Mammary epithelial cell (primary cell): ENCODE data around the gene ZNF747.

Source experiments
- EZH2 ChIP-seq: IDR thresholded peaks from 2 replicates; pipeline ENCODE4 v1.6.1; 2012; ENCODE audit warnings: low read length, inconsistent platforms, borderline replicate concordance
- TF ChIP-seq, protein P1 (sequence below), 2 donors: IDR thresholded peaks in 1 of 2; conservative IDR thresholded peaks in 1 of 2; 2 replicates each; pipeline ENCODE4 v1.5.1; 2011 to 2012; ENCODE audit warnings: inconsistent platforms in 2 of 2, low read length in 2 of 2, mild to moderate bottlenecking in 2 of 2, control low read depth in 1 of 2, low read depth in 1 of 2; ENCODE audit not compliant: insufficient read depth in 1 of 2; ENCODE audit errors: extremely low read depth in 1 of 2

DNA sequence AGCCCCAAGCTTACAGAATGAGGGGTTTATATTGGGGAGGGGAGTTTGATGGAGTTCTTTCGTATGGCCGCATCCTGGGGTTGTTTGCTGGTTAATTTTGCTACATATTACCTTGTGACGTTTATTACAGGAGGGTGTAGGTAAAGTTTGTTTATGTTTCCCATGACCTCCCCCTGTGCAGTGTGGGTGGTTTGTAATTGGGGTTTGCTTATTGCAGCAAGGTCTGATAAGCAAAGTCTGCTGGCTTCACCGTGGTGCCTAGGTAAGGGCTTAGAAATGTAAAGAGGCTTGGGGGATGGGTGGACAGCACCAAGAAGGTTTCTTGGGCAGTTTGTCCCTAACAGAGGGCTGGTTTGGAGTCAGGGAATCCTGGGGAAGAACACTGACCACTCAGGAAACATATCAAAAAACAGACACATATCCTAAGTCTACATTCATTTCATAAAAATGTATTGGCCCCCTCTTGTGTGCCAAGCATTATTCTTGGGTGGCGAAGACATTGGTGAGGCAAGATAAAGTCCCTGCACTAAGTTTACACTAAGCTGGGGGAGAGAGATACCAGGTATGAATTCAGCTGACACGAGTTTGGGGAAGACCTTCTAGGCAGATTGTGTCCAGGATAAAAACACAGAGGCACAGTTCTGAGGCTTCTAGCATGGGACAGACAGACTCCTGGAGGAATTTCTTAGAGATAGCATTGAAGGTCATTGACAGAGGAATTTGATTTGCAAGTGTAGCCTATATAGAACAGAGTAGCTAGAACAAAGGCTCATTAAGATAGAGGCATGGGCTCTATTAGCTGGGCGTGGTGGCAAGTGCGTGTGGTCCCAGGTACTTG is 14.0 kb upstream of the ZNF747 start:
- TF ChIP-seq, protein P1, sequence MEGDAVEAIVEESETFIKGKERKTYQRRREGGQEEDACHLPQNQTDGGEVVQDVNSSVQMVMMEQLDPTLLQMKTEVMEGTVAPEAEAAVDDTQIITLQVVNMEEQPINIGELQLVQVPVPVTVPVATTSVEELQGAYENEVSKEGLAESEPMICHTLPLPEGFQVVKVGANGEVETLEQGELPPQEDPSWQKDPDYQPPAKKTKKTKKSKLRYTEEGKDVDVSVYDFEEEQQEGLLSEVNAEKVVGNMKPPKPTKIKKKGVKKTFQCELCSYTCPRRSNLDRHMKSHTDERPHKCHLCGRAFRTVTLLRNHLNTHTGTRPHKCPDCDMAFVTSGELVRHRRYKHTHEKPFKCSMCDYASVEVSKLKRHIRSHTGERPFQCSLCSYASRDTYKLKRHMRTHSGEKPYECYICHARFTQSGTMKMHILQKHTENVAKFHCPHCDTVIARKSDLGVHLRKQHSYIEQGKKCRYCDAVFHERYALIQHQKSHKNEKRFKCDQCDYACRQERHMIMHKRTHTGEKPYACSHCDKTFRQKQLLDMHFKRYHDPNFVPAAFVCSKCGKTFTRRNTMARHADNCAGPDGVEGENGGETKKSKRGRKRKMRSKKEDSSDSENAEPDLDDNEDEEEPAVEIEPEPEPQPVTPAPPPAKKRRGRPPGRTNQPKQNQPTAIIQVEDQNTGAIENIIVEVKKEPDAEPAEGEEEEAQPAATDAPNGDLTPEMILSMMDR (conservative IDR thresholded peaks at IDR 0.05 in 1 of 2, IDR thresholded peaks at IDR 0.05 in 1 of 2; ENCODE audit: extremely low read depth in 1 of 2, insufficient read depth in 1 of 2, low read depth in 1 of 2, low read length in 2 of 2), result no peak
- no peak for TF ChIP-seq EZH2
